SK-N-SH treated with all-trans-retinoic acid at 6 μM for 48 hours (cell line): ENCODE results near the gene TAF5L.

ENCODE experiments used
- ATAC-seq: fragments of 200-7000 bp; cut with Tn5 transposase; 3 replicates; pipeline ENCODE4 v1.9.1; 2020; ENCODE audit warnings: mild to moderate bottlenecking, moderate library complexity
- ARNTL ChIP-seq: fragments of 450-650 bp; formaldehyde crosslinking; IDR thresholded peaks from 2 replicates; pipeline ENCODE4 v1.5.0; 2020; ENCODE audit warnings: low read depth, mild to moderate bottlenecking, moderate library complexity, borderline replicate concordance
- BACH2 ChIP-seq: fragments of 250-450 bp; sonication (Bioruptor Pico); IDR thresholded peaks from 2 replicates; pipeline ENCODE4 v1.9.0; 2021; ENCODE audit warnings: mild to moderate bottlenecking, borderline replicate concordance
- CREB5 ChIP-seq: fragments of 250-450 bp; sonication (Bioruptor Pico); IDR thresholded peaks from 2 replicates; pipeline ENCODE4 v1.5.1; 2020; ENCODE audit warnings: low read depth, mild to moderate bottlenecking, moderate library complexity
- CSDC2 ChIP-seq: fragments of 250-450 bp; sonication (Bioruptor Pico); IDR thresholded peaks from 2 replicates; pipeline ENCODE4 v1.5.0; 2020; ENCODE audit warnings: mild to moderate bottlenecking, moderate library complexity
- CSRNP3 ChIP-seq: fragments of 250-450 bp; sonication (Bioruptor Pico); IDR thresholded peaks from 2 replicates; pipeline ENCODE4 v1.5.1; 2021; ENCODE audit warnings: mild to moderate bottlenecking, moderate library complexity
- ESRRG ChIP-seq: fragments of 250-450 bp; sonication (Bioruptor Pico); IDR thresholded peaks from 2 replicates; pipeline ENCODE4 v1.6.1; 2021; ENCODE audit warnings: mild to moderate bottlenecking
- GLIS3 ChIP-seq: fragments of 250-450 bp; sonication (Bioruptor Pico); IDR thresholded peaks from 2 replicates; pipeline ENCODE4 v1.5.0; 2020; ENCODE audit warnings: mild to moderate bottlenecking, moderate library complexity
- ISL1 ChIP-seq: fragments of 250-450 bp; sonication (Bioruptor Pico); IDR thresholded peaks from 2 replicates; pipeline ENCODE4 v2.1.2; 2022; ENCODE audit warnings: mild to moderate bottlenecking, moderate library complexity
- OSR1 ChIP-seq: fragments of 250-450 bp; sonication (Bioruptor Pico); IDR thresholded peaks from 2 replicates; pipeline ENCODE4 v1.8.0; 2022; ENCODE audit warnings: moderate library complexity, mild to moderate bottlenecking, inconsistent platforms
- PATZ1 ChIP-seq: fragments of 250-450 bp; sonication (Bioruptor Pico); IDR thresholded peaks from 2 replicates; pipeline ENCODE4 v1.8.0; 2020; ENCODE audit warnings: mild to moderate bottlenecking, moderate library complexity, borderline replicate concordance
- PPARA ChIP-seq: fragments of 250-450 bp; sonication (Bioruptor Pico); IDR thresholded peaks from 2 replicates; pipeline ENCODE4 v1.5.0; 2020; ENCODE audit warnings: mild to moderate bottlenecking, borderline replicate concordance
- RARB ChIP-seq: fragments of 250-450 bp; sonication (Bioruptor Pico); IDR thresholded peaks from 2 replicates; pipeline ENCODE4 v1.8.0; 2021; ENCODE audit warnings: mild to moderate bottlenecking, moderate library complexity
- SNAI2 ChIP-seq: fragments of 250-450 bp; sonication (Bioruptor Pico); IDR thresholded peaks from 2 replicates; pipeline ENCODE4 v1.5.0; 2020; ENCODE audit warnings: mild to moderate bottlenecking, moderate library complexity
- TCF4 ChIP-seq: fragments of 250-450 bp; sonication (Bioruptor Pico); IDR thresholded peaks from 2 replicates; pipeline ENCODE4 v1.8.0; 2021; ENCODE audit warnings: mild to moderate bottlenecking, moderate library complexity, borderline replicate concordance
- TOX ChIP-seq: fragments of 250-450 bp; sonication (Bioruptor Pico); IDR thresholded peaks from 2 replicates; pipeline ENCODE4 v1.8.0; 2021; ENCODE audit warnings: mild to moderate bottlenecking, moderate library complexity, borderline replicate concordance
- TSHZ2 ChIP-seq: fragments of 250-450 bp; sonication (Bioruptor Pico); IDR thresholded peaks from 2 replicates; pipeline ENCODE4 v1.5.0; 2020; ENCODE audit warnings: mild to moderate bottlenecking, moderate library complexity
- ZC3H10 ChIP-seq: fragments of 250-450 bp; sonication (Bioruptor Pico); IDR thresholded peaks from 2 replicates; pipeline ENCODE4 v1.5.1; 2021; ENCODE audit warnings: mild to moderate bottlenecking, moderate library complexity
- ZFP3 ChIP-seq: fragments of 250-450 bp; sonication (Bioruptor Pico); IDR thresholded peaks from 2 replicates; pipeline ENCODE4 v1.5.0; 2020; ENCODE audit warnings: mild to moderate bottlenecking, moderate library complexity
- ZFP30 ChIP-seq: fragments of 450-650 bp; formaldehyde crosslinking; IDR thresholded peaks from 2 replicates; pipeline ENCODE4 v1.5.0; 2022; ENCODE audit warnings: mild to moderate bottlenecking, moderate library complexity
- ZNF565 ChIP-seq: fragments of 450-650 bp; formaldehyde crosslinking; conservative IDR thresholded peaks from 2 replicates; pipeline ENCODE4 v1.5.0; 2020; ENCODE audit warnings: low read depth, mild to moderate bottlenecking, moderate library complexity
- ZNF70 ChIP-seq: fragments of 450-650 bp; formaldehyde crosslinking; IDR thresholded peaks from 2 replicates; pipeline ENCODE4 v1.5.0; 2020; ENCODE audit warnings: mild to moderate bottlenecking, moderate library complexity
- ZNF8 ChIP-seq: fragments of 450-650 bp; formaldehyde crosslinking; IDR thresholded peaks from 2 replicates; pipeline ENCODE4 v1.5.0; 2020; ENCODE audit warnings: mild to moderate bottlenecking, moderate library complexity

TAF5L gene

GRCh38 chr1:229553621-229554130 is 72.2 kb downstream of the TAF5L start (continued):
- TF ChIP-seq CSRNP3 (CRISPR knock-in tag): no peak
- no peak for TF ChIP-seq GLIS3
- no peak for TF ChIP-seq ZNF565 (CRISPR knock-in tag)
- TF ChIP-seq, all 23 proteins: peak for 0

- ATAC-seq: no peak
- TF ChIP-seq ZC3H10 (CRISPR knock-in tag) (no peak), SNAI2 (no peak), RARB (CRISPR knock-in tag) (no peak), ZNF565 (CRISPR knock-in tag) (no peak), ARNTL (CRISPR knock-in tag) (no peak), TOX (no peak), BACH2 (no peak), TSHZ2 (CRISPR knock-in tag) (no peak), CREB5 (CRISPR knock-in tag) (no peak), PATZ1 (CRISPR knock-in tag) (no peak), ZNF70 (CRISPR knock-in tag) (no peak), PPARA (CRISPR knock-in tag) (no peak), OSR1 (CRISPR knock-in tag) (no peak), ISL1 (CRISPR knock-in tag) (no peak), CSDC2 (CRISPR knock-in tag) (no peak), ZNF8 (CRISPR knock-in tag) (no peak), ZFP3 (CRISPR knock-in tag) (no peak), TCF4 (no peak), ESRRG (CRISPR knock-in tag) (no peak), ZFP30 (CRISPR knock-in tag) (no peak)
Observed at GRCh38 chr1:229552732-229553131, 73.2 kb downstream of the TAF5L start.

GRCh38 chr1:229550812-229551567 is 74.9 kb downstream of the TAF5L start:
- ATAC-seq: no peak
- TF ChIP-seq GLIS3: no peak
- TF ChIP-seq ZNF70 (CRISPR knock-in tag): no peak
- TF ChIP-seq CREB5 (CRISPR knock-in tag): no peak
- TF ChIP-seq CSRNP3 (CRISPR knock-in tag): no peak
